GM19452 (cell line): ENCODE results near the gene PRPF40A.

Source experiments
- ATAC-seq: cut with Tn5 transposase; IDR thresholded peaks from one replicate; pipeline ENCODE4 v1.9.1; 2021; ENCODE audit not compliant: unreplicated experiment

Gene PRPF40A

DNA sequence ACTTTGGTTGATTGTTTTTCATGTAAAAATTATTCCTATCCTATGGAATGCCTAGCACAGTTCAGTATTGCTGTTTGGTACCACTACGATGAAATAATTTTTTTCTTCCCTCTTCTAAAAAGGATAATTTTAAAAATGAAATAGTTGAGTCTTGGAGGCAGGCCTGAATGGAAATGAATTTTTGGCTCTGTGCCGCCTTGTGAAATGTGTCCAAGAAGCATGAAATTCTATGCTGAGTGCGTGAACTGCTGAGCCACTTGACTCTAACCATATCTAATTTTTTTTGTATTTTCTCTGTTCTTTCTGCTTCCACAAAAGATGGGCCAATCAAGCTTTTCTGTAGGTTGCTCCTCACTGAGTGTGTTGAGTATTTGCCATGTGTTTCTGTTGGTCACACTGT is 95.0 kb downstream of the PRPF40A start:
- ATAC-seq, result no peak

- ATAC-seq, result no peak
Observed at GRCh38 chr2:152620985-152621384, 96.3 kb downstream of the PRPF40A start.

GRCh38 chr2:152620208-152620607 is 97.1 kb downstream of the PRPF40A start:
- ATAC-seq, result no peak

- no peak for ATAC-seq
Observed at GRCh38 chr2:152618193-152618564, 99.1 kb downstream of the PRPF40A start.

GRCh38 chr2:152617456-152618192 is 99.6 kb downstream of the PRPF40A start:
- ATAC-seq, result no peak

- ATAC-seq, result no peak
Observed at GRCh38 chr2:152615177-152615576, 102.1 kb downstream of the PRPF40A start.

GRCh38 chr2:152613235-152613634 is 104.0 kb downstream of the PRPF40A start:
- ATAC-seq, result no peak

DNA sequence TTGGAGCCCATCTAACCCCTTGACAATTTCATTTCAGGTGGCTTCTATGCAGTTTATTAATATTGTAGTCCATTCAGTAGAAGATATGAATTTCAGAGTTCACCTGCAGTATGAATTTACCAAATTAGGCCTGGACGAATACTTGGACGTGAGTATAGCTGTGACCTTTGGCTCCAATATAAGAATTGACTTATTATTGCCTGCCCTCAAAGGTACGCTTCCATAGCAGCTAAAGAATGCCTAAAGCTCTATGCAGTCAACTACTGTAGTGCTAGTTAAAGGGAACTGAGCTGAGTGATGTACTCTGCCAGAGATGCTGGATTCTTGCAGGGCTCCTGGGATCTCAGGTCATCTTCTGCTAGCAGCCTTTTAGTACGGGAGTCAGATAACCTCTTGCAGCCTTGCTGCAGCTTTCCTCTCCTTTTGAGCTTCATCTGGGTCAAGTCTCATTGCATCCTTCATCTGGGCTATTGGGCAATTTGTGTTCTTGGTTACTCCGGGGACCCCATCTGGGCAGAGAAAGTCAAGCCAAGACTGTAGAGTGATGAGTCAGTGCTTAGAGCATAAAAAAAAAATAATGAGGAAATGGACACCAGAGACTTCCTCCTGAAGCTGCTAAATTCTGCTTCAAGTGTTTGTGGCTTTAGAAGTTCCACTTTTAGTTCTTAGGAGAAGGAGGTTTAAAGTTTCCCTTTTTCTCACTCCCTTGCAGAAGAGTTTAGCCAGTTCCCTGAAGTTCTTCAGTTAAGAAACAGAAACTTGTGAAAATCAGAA is 105.6 kb downstream of the PRPF40A start:
- ATAC-seq, result peak; percentile 81

DNA sequence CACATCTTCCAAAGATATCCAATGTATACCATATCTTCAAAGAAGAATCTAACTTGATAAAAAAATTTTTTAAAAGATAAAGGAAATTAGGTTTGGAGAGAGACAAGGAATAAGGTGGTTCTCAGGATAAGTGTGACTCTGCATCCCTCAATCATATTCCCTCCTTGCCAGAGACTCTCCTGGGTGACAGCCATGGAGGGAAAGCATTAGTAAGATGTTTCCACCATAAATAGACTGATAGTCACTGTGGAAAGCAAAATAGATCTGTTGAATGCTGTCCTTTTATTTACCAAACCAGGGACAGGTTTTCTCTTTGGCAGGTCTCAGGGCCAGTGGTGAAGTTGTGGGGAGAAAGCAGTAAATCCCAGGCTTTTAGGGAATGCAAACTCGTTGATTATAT is 107.6 kb downstream of the PRPF40A start:
- no peak for ATAC-seq

DNA sequence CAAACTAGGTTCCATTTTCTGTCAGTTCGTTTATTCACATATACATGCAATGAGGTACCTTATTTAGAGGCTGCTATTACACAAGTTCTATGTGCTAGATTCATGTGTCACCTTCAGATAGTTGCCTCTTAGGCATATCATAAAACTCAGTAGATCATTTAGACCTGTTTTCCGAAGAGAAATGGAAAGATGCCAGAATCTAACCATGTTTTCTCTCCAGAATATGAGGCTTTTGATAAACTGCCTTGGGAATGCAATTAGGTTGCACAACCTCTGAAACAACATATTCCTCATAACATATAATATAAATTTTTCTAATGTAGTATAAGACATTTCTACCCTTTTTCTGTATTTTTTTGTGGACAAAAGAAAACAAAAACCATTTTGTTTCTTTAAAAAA is 108.1 kb downstream of the PRPF40A start:
- no peak for ATAC-seq

DNA sequence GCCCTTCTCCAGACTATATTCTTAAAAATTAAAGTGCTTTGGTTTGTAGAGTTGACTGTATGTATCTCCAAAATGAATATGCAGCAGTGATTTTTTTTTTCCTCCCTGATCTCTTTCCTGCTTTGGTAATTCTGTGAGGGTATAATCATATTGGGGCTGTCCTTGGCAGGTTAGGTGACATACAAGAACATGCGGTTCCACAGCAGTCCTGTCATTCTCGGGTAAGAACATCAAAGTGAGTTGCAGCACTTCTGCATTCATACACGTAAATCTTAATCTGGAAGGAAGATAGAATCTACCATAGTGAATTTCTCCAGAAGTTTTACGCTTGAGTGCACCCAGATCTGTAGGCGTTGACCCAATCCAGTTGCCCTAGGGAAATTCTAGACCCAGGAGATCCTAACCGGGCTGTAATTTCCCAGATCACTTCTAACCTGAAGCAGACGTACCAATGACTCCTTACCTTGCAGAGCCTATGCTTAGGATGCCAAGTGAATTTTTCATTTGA is 109.4 kb downstream of the PRPF40A start:
- ATAC-seq, result no peak

GRCh38 chr2:152606941-152607340 is 110.3 kb downstream of the PRPF40A start:
- ATAC-seq, result no peak

GRCh38 chr2:152606081-152606480 is 111.2 kb downstream of the PRPF40A start:
- ATAC-seq, result no peak

DNA sequence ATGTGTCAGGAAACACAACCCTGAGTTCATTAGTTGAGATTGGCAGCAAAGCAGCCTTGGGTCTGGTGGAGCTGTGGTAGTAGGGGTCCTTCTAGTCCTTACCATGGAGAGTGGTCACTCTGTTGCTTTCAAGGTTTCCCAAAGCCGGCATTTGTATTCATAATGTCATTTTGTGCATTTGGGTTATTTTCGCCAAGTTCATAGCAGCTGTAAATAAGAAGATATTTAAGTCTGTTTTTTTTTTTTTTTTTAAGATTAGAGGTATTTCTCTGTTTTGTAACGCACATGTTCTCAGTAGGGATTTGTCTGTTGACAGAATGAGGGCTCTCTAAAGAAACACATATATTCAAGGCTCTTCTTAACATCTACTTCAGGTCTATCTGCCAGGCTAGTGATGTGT is 114.1 kb downstream of the PRPF40A start:
- no peak for ATAC-seq

DNA sequence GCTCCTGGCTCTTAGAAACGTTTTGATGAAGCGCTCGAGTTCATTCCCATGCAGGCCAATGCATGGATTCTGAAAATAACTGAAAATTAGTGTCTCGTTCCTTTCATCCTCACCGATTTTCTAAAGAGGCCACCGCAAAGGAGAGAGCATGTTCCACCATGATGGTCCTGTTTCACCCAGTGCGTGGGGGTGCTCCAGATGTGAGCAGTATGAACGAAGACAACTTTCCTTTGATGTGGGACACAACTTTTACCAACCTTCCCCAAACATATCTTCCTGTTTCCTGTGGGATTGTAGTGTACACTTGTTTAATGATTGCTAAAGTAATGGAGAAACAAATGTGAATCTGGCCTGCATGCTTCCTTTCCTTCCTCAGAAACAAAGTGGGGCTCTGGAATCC is 114.5 kb downstream of the PRPF40A start:
- no peak for ATAC-seq
